Measurements from ENCODE around the gene CASTOR1. TPM values are rescaled to one million over a fixed set of nuclear protein-coding genes. Genes with fewer than 3 reads are reported as not detected.
A peak's percentile ranks its signal among the peaks of the same experiment; 100 is the strongest.

Gene CASTOR1
- total and polyA plus RNA-seq, 2 donors (not counting 3 experiments of a cell fraction or from before 2014, with no cell fraction given): 8.1 to 26.8 TPM

- H3K27me3 ChIP-seq (ENCODE audit: control insufficient read depth in 2 of 2, insufficient read depth in 2 of 2, low read length in 2 of 2): peaks cover 22 to 25% of the 10 kb centered on the region in 2 experiments
- H3K4me1 ChIP-seq (ENCODE audit: control insufficient read depth, extremely low read depth, insufficient read depth, low read length): peaks cover 11% of the 10 kb centered on the region
- peak overlapping the region; percentile 81 for H3K4me2 ChIP-seq (ENCODE audit: insufficient read depth, low read length)
- dilution Hi-C loops (cut with MboI; ENCODE audit: extremely low pct_ligation_motif_present, low sequenced_read_pairs) (no loop called here), intact Hi-C loops (cut with micrococcal nuclease) (no loop called here)
- no peaks in the 10 kb centered on the region for H3K36me3 ChIP-seq (ENCODE audit: control insufficient read depth in 2 of 2, extremely low read depth in 1 of 2, insufficient read depth in 2 of 2, low read length in 2 of 2)
- no peaks in the 10 kb centered on the region for H3K9me3 ChIP-seq (replicated peaks; ENCODE audit: control insufficient read depth, insufficient read depth, low read length)
- no peak overlapping the region for H2AFZ ChIP-seq (ENCODE audit: low read depth, low read length)
- TF ChIP-seq MYC (IDR thresholded peaks at IDR 0.05; ENCODE audit: low read depth, low read length) (no peak), EZH2 (IDR thresholded peaks at IDR 0.05; ENCODE audit: borderline replicate concordance, low read depth, low read length, severe bottlenecking) (no peak), FOS (IDR thresholded peaks at IDR 0.05; ENCODE audit: borderline replicate concordance, insufficient read depth, low read length) (no peak), MAX (IDR thresholded peaks at IDR 0.05; ENCODE audit: insufficient read depth, insufficient read length) (no peak), CTCF (IDR thresholded peaks at IDR 0.05; ENCODE audit: extremely low read depth in 1 of 2, insufficient read depth in 1 of 2, low read depth in 1 of 2, low read length in 2 of 2) (no peak), JUN (IDR thresholded peaks at IDR 0.05; ENCODE audit: borderline replicate concordance, insufficient read depth, insufficient read length, low read depth) (no peak), GATA2 (IDR thresholded peaks at IDR 0.05; ENCODE audit: insufficient read depth, insufficient read length, low read depth, low read length) (no peak)
- ChIA-PET CTCF (interaction anchor here (0.5 to 1.5 kb wide), 3 partner anchors 10 to 95 kb away, joined by 3 read pairs; no protein-coding TSS in a partner anchor), POLR2A (no interaction called here)
- H4K20me1 ChIP-seq (replicated peaks; ENCODE audit: control insufficient read depth, extremely low read depth, insufficient read depth, low read length): no peaks in the 10 kb centered on the region
- H3K4me3 ChIP-seq (replicated peaks in 1 of 3; ENCODE audit: insufficient read depth in 1 of 3, low read depth in 1 of 3, low read length in 3 of 3): peak overlapping the region in 1 of 3 experiments; percentile 12
- no peak overlapping the region for H3K27ac ChIP-seq (ENCODE audit: insufficient read depth, low read depth, low read length)
- FAIRE-seq: no peak
- no peaks in the 10 kb centered on the region for H3K9me1 ChIP-seq (replicated peaks; ENCODE audit: control insufficient read depth, extremely low read depth, insufficient read depth, low read length)
- BruUV-seq (replicated peaks): no TSS peak
- H3K9ac ChIP-seq (replicated peaks; ENCODE audit: extremely low read depth, insufficient read depth, low read length): no peak overlapping the region
- no peaks in the 10 kb centered on the region for H3K79me2 ChIP-seq (ENCODE audit: control insufficient read depth, insufficient read depth, low read length)
- no peak for DNase-seq (ENCODE audit: low read depth, low spot score)
These were observed 43.9 kb downstream of the CASTOR1 start for GRCh38 chr22:30245181-30245984.

Data from endothelial cell of umbilical vein (primary cell).